Measurements from ENCODE around the gene PRR3. TPM values are rescaled to one million over a fixed set of nuclear protein-coding genes. Genes with fewer than 3 reads are reported as not detected.
"Not testable (repeated sequence)": the region's sequence is repeated elsewhere in the genome, so short reads cannot be mapped to it uniquely, and the experiment has no call there.

PRR3 gene
- total RNA-seq, 2 donors from 2014 or later: 6.9 to 10.4 TPM

- no peak for TF ChIP-seq POLR2A (IDR thresholded peaks at IDR 0.05)
- TF ChIP-seq CTCF (IDR thresholded peaks at IDR 0.05): no peak
- 82 to 96% methylated on average over 5 to 6 of the region's 6 CpGs for WGBS, 2 donors
- H3K27ac ChIP-seq: no peak overlapping the region
- ATAC-seq (no peak), DNase-seq (no peak)
- no peaks in the 10 kb centered on the region for H3K27me3 ChIP-seq
- no peaks in the 10 kb centered on the region for H3K9me3 ChIP-seq
- intact Hi-C loops (cut with DNase I): no loop called here
- no peaks in the 10 kb centered on the region for H3K4me1 ChIP-seq
- H3K36me3 ChIP-seq (replicated peaks in 1 of 2; ENCODE audit: insufficient read depth in 1 of 2, low read depth in 2 of 2): no peaks in the 10 kb centered on the region
- H3K4me3 ChIP-seq: no peak overlapping the region
Observed at GRCh38 chr6:30520522-30520921, 36.6 kb upstream of the PRR3 start.

GRCh38 chr6:30521082-30521481, 36.0 kb upstream of the PRR3 start:
- ATAC-seq; H3K9me3 ChIP-seq; H3K36me3 ChIP-seq (replicated peaks in 1 of 2; ENCODE audit: insufficient read depth in 1 of 2, low read depth in 2 of 2); H3K4me1 ChIP-seq; H3K4me3 ChIP-seq; DNase-seq; intact Hi-C loops (cut with DNase I); H3K27ac ChIP-seq; H3K27me3 ChIP-seq: not testable (repeated sequence)
- WGBS, 2 donors: 81% methylated on average over 7 of the region's 7 CpGs; no CpG with 5 or more reads in 1 of the 2 donors

GRCh38 chr6:30521952-30522351, 35.1 kb upstream of the PRR3 start:
- H3K36me3 ChIP-seq (replicated peaks in 1 of 2; ENCODE audit: insufficient read depth in 1 of 2, low read depth in 2 of 2); DNase-seq; intact Hi-C loops (cut with DNase I); H3K27me3 ChIP-seq; ATAC-seq; H3K27ac ChIP-seq; H3K4me1 ChIP-seq; H3K4me3 ChIP-seq; H3K9me3 ChIP-seq: not testable (repeated sequence)
- 80 to 89% methylated on average over 5 of the region's 5 CpGs for WGBS, 2 donors

GRCh38 chr6:30526444-30526843, 30.7 kb upstream of the PRR3 start:
- WGBS, 2 donors: 90 to 100% methylated on average over 3 of the region's 3 CpGs
- H3K9me3 ChIP-seq; ATAC-seq; H3K36me3 ChIP-seq (replicated peaks in 1 of 2; ENCODE audit: insufficient read depth in 1 of 2, low read depth in 2 of 2); H3K4me3 ChIP-seq; H3K27me3 ChIP-seq; H3K27ac ChIP-seq; DNase-seq; intact Hi-C loops (cut with DNase I); H3K4me1 ChIP-seq: not testable (repeated sequence)

GRCh38 chr6:30529349-30529875, 27.7 kb upstream of the PRR3 start:
- 85 to 89% methylated on average over 17 of the region's 17 CpGs for WGBS, 2 donors
- H3K9me3 ChIP-seq; ATAC-seq; DNase-seq; H3K36me3 ChIP-seq (replicated peaks in 1 of 2; ENCODE audit: insufficient read depth in 1 of 2, low read depth in 2 of 2); H3K27ac ChIP-seq; intact Hi-C loops (cut with DNase I); H3K27me3 ChIP-seq; H3K4me3 ChIP-seq; H3K4me1 ChIP-seq: not testable (repeated sequence)

- ATAC-seq (no peak), DNase-seq (no peak)
- Histone ChIP-seq H3K36me3 (replicated peaks in 1 of 2; ENCODE audit: insufficient read depth in 1 of 2, low read depth in 2 of 2) (no peaks in the 10 kb centered on the region), H3K4me1 (peaks cover 10% of the 10 kb centered on the region), H3K4me3 (no peak overlapping the region), H3K9me3 (no peaks in the 10 kb centered on the region), H3K27me3 (no peaks in the 10 kb centered on the region), H3K27ac (no peak overlapping the region)
- intact Hi-C loops (cut with DNase I): loop anchor here (5.0 kb wide), 1 partner anchor 38 kb away; no protein-coding TSS in a partner anchor
- TF ChIP-seq CTCF (IDR thresholded peaks at IDR 0.05) (no peak), POLR2A (IDR thresholded peaks at IDR 0.05) (no peak)
- 60 to 69% methylated on average over 2 of the region's 2 CpGs for WGBS, 2 donors
Observed at GRCh38 chr6:30530014-30530413, 27.1 kb upstream of the PRR3 start.

Data from body of pancreas (tissue), 4 donors.